Endothelial cell of umbilical vein (primary cell): ENCODE results near the gene ASCL1. TPM values are rescaled to one million over a fixed set of nuclear protein-coding genes. Genes with fewer than 3 reads are reported as not detected.

Experiments
- BruUV-seq: library from RNA; stranded (reverse); fragments of 400-500 nt; replicated peaks from 2 replicates; lab custom pipeline; 2021; lab: Mats Ljungman, UMichigan
- CTCF ChIA-PET: fragments of 300-600, 350-600 bp; sonication (Branson Sonifier 250); formaldehyde crosslinking; loops from one replicate; lab custom pipeline; 2021; ENCODE audit warnings: antibody characterized with exemption, inconsistent platforms; lab: Charles Lee
- POLR2A ChIA-PET: fragments of 300-600, 350-600 bp; sonication (Branson Sonifier 250); formaldehyde crosslinking; loops from one replicate; lab custom pipeline; 2021; ENCODE audit warnings: antibody characterized with exemption, inconsistent platforms; lab: Charles Lee
- DNase-seq: peaks from one replicate; pipeline ENCODE4 v3.0.0-alpha.2; 2011; ENCODE audit warnings: low read depth, low spot score
- FAIRE-seq: peaks from 2 replicates; lab custom pipeline; 2011; peaks lifted over from hg19 to GRCh38; lab: Jason Lieb, UNC
- H2AFZ ChIP-seq: 2 replicates; pipeline ENCODE4 v1.6.0; 2012; ENCODE audit warnings: low read depth, low read length, control low read depth, inconsistent platforms
- H3K27ac ChIP-seq: 2 replicates; pipeline ENCODE4 v1.5.1; 2011; ENCODE audit warnings: low read depth, mild to moderate bottlenecking, control low read depth, low read length, moderate library complexity; ENCODE audit not compliant: insufficient read depth
- H3K27me3 ChIP-seq, 2 experiments: 2 replicates each; pipeline versions ENCODE4 v1.6.0 to v1.6.1; 2011; ENCODE audit warnings: low read length in 2 of 2, mixed read lengths in 1 of 2; ENCODE audit not compliant: control insufficient read depth in 2 of 2, insufficient read depth in 2 of 2
- H3K36me3 ChIP-seq, 2 experiments: 2 replicates in 1 of 2; 3 replicates in 1 of 2; pipeline ENCODE4 v1.5.1; 2011; ENCODE audit warnings: low read length in 2 of 2, mild to moderate bottlenecking in 1 of 2, moderate library complexity in 1 of 2; ENCODE audit not compliant: control insufficient read depth in 2 of 2, insufficient read depth in 2 of 2; ENCODE audit errors: extremely low read depth in 1 of 2
- H3K4me1 ChIP-seq: 3 replicates; pipeline ENCODE4 v1.5.1; 2011; ENCODE audit warnings: mild to moderate bottlenecking, low read length; ENCODE audit not compliant: control insufficient read depth, insufficient read depth; ENCODE audit errors: extremely low read depth
- H3K4me2 ChIP-seq: 2 replicates; pipeline ENCODE4 v1.6.1; 2011; ENCODE audit warnings: low read length, control low read depth, mixed read lengths; ENCODE audit not compliant: insufficient read depth
- H3K4me3 ChIP-seq, 3 experiments: fragments of 200-600 bp in 1 of 3; sonication (generic), shearing (Covaris generic) in 1 of 3; replicated peaks in 1 of 3; 2 replicates each; pipeline ENCODE4 v1.5.1; 2011 to 2016; ENCODE audit warnings: control low read depth in 3 of 3, low read length in 3 of 3, mild to moderate bottlenecking in 2 of 3, inconsistent platforms in 1 of 3, low read depth in 1 of 3, moderate library complexity in 1 of 3; ENCODE audit not compliant: insufficient read depth in 1 of 3
- H3K79me2 ChIP-seq: 2 replicates; pipeline ENCODE4 v1.6.0; 2012; ENCODE audit warnings: low read length, inconsistent platforms; ENCODE audit not compliant: control insufficient read depth, insufficient read depth
- H3K9ac ChIP-seq: replicated peaks from 2 replicates; pipeline ENCODE3; 2011; ENCODE audit warnings: low read length, control low read depth; ENCODE audit not compliant: insufficient read depth; ENCODE audit errors: extremely low read depth
- H3K9me1 ChIP-seq: replicated peaks from 3 replicates; pipeline ENCODE4 v1.6.0; 2011; ENCODE audit warnings: mild to moderate bottlenecking, low read length; ENCODE audit not compliant: control insufficient read depth, insufficient read depth; ENCODE audit errors: extremely low read depth
- H3K9me3 ChIP-seq: replicated peaks from 2 replicates; pipeline ENCODE4 v1.5.1; 2012; ENCODE audit warnings: low read length, inconsistent platforms; ENCODE audit not compliant: control insufficient read depth, insufficient read depth
- H4K20me1 ChIP-seq: replicated peaks from 2 replicates; pipeline ENCODE3; 2011; ENCODE audit warnings: mild to moderate bottlenecking, low read length; ENCODE audit not compliant: control insufficient read depth, insufficient read depth; ENCODE audit errors: extremely low read depth
- EZH2 ChIP-seq: IDR thresholded peaks from 2 replicates; pipeline ENCODE4 v1.6.1; 2012; ENCODE audit warnings: borderline replicate concordance, low read depth, mild to moderate bottlenecking, moderate library complexity, low read length, inconsistent platforms; ENCODE audit not compliant: severe bottlenecking
- JUN ChIP-seq: IDR thresholded peaks from 2 replicates; pipeline ENCODE4 v1.6.1; 2011; ENCODE audit warnings: borderline replicate concordance, low read depth; ENCODE audit not compliant: insufficient read length, insufficient read depth
- MYC ChIP-seq: IDR thresholded peaks from one replicate; pipeline ENCODE4 v1.6.1; 2011; ENCODE audit warnings: mild to moderate bottlenecking, low read depth, low read length
- POLR2AphosphoS5 ChIP-seq: IDR thresholded peaks from 2 replicates; pipeline ENCODE4 v1.6.1; 2012; ENCODE audit warnings: low read depth, mild to moderate bottlenecking, control low read depth, low read length, moderate library complexity; ENCODE audit not compliant: insufficient read depth
- dilution Hi-C: fragments of 300-500 bp; cut with MboI; formaldehyde crosslinking; loops from one replicate; pipeline ENCODE4 v1.15.0; 2019; ENCODE audit warnings: low sequenced_read_pairs; ENCODE audit not compliant: extremely low pct_ligation_motif_present
- intact Hi-C: fragments of 100-400 bp; cut with micrococcal nuclease; formaldehyde crosslinking; loops from one replicate; pipeline ENCODE4 v1.10.0; 2022
- polyA plus RNA-seq, 4 experiments: library from polyadenylated mRNA; depleted of rRNA in 3 of 4; stranded (reverse) in 3 of 4; unstranded in 1 of 4; fragments of >200 nt; gene quantifications; 2 replicates each; pipeline versions ENCODE4 v1.2.1 to v1.2.3, GENCODE V29; 2011 to 2012; ENCODE audit warnings: missing spikeins in 1 of 4
- total RNA-seq: library from RNA; stranded (reverse); gene quantifications from 2 replicates; pipeline ENCODE4 v1.2.3, GENCODE V29; 2021
- TF ChIP-seq, protein P1 (sequence below), 2 donors: IDR thresholded peaks; 1 replicate in 1 of 2; 2 replicates in 1 of 2; pipeline ENCODE4 v1.5.1; 2011; ENCODE audit warnings: low read length in 2 of 2, mild to moderate bottlenecking in 2 of 2, moderate library complexity in 2 of 2, control low read depth in 1 of 2, inconsistent platforms in 1 of 2, low read depth in 1 of 2; ENCODE audit not compliant: insufficient read depth in 1 of 2; ENCODE audit errors: extremely low read depth in 1 of 2

The ASCL1 gene
- total and polyA plus RNA-seq, 2 donors (not counting 3 experiments of a cell fraction or from before 2014, with no cell fraction given) = not detected

DNA sequence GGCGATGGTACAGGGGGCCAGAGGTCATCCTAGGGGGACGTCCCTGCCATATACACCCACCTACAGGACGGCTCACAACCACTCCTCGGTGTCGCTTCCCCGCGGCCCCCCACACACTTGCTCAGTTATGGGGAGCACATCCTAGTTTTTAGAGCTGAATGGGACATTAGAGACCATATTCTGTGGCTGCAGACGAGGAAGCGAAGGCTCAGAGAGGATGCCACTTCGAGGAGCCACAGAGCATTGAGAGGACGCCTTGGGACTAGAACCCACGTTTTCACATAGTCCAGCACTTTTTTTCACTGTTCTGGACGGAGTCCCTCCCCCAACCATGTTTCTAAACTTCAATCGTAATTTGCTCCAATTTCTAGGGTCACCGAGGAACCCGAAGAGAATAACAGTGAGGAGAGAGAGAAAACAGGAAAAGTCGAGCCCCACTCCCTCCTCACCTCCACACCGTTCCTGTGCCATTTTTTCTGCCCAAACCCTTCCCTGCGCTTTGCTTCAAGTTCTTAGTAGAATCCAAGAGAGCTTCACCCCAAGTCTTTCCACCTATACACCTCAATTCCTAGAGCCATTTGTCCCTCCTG lies 641 bp upstream of the ASCL1 start:
- no peak for FAIRE-seq
- no peaks in the 10 kb centered on the region for H3K79me2 ChIP-seq
- H3K27me3 ChIP-seq = peaks cover 38 to 66% of the 10 kb centered on the region in 2 experiments
- intact Hi-C loops (no loop called here), dilution Hi-C loops (no loop called here)
- H3K27ac ChIP-seq = no peak overlapping the region
- no peaks in the 10 kb centered on the region for H4K20me1 ChIP-seq
- no peak overlapping the region for H3K4me2 ChIP-seq
- H3K4me3 ChIP-seq = no peak overlapping the region
- DNase-seq = no peak
- TF ChIP-seq MYC (no peak), JUN (no peak), EZH2 (peak; percentile 26), POLR2AphosphoS5 (no peak)
- TF ChIP-seq, protein P1, sequence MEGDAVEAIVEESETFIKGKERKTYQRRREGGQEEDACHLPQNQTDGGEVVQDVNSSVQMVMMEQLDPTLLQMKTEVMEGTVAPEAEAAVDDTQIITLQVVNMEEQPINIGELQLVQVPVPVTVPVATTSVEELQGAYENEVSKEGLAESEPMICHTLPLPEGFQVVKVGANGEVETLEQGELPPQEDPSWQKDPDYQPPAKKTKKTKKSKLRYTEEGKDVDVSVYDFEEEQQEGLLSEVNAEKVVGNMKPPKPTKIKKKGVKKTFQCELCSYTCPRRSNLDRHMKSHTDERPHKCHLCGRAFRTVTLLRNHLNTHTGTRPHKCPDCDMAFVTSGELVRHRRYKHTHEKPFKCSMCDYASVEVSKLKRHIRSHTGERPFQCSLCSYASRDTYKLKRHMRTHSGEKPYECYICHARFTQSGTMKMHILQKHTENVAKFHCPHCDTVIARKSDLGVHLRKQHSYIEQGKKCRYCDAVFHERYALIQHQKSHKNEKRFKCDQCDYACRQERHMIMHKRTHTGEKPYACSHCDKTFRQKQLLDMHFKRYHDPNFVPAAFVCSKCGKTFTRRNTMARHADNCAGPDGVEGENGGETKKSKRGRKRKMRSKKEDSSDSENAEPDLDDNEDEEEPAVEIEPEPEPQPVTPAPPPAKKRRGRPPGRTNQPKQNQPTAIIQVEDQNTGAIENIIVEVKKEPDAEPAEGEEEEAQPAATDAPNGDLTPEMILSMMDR (IDR thresholded peaks at IDR 0.05; ENCODE audit: extremely low read depth in 1 of 2, insufficient read depth in 1 of 2, low read depth in 1 of 2, low read length in 2 of 2) = no peak
- no TSS peak for BruUV-seq
- no peaks in the 10 kb centered on the region for H3K36me3 ChIP-seq
- H3K9ac ChIP-seq = no peak overlapping the region
- no peak overlapping the region for H2AFZ ChIP-seq
- ChIA-PET POLR2A (no interaction called here), CTCF (no interaction called here)
- H3K4me1 ChIP-seq = peaks cover 4% of the 10 kb centered on the region
- H3K9me1 ChIP-seq = no peaks in the 10 kb centered on the region
- no peaks in the 10 kb centered on the region for H3K9me3 ChIP-seq
